A673 (cell line): Measurements from ENCODE around the gene ZNF519.
"Not testable (repeated sequence)": the region's sequence is repeated elsewhere in the genome, so short reads cannot be mapped to it uniquely, and the experiment has no call there.

ENCODE experiments used
- CTCF ChIP-seq: fragments of 300-800, 200-600 bp; sonication (generic); conservative IDR thresholded peaks from 2 replicates; pipeline ENCODE4 v1.5.1; 2017; ENCODE audit warnings: low read depth, mild to moderate bottlenecking, antibody characterized with exemption, low read length, moderate library complexity, mixed read lengths
- EZH2 ChIP-seq: fragments of 200-600 bp; sonication (generic); IDR thresholded peaks from 2 replicates; pipeline ENCODE4 v1.6.1; 2017; ENCODE audit warnings: borderline replicate concordance, low read depth, mild to moderate bottlenecking, mixed read lengths, antibody characterized with exemption, low read length; ENCODE audit not compliant: poor library complexity, severe bottlenecking

- TF ChIP-seq EZH2, CTCF: not testable (repeated sequence)
These were observed 41.1 kb upstream of the ZNF519 start for GRCh38 chr18:14173116-14173951.
